Activated CD4-positive, alpha-beta T cell treated with anti-CD3 and anti-CD28 coated beads, Interleukin-2, Interleukin-4, amounts not matched to agents 100 ng/mL and 50 ng/mL, durations not matched to agents 16 hours and 8 hours (primary cell): ENCODE data around the gene BLMH.
A peak's percentile ranks its signal among the peaks of the same experiment; 100 is the strongest.

Experiments
- DNase-seq: peaks from one replicate; pipeline ENCODE4 v3.0.0-alpha.2; 2020; ENCODE audit warnings: low spot score

BLMH gene

DNA sequence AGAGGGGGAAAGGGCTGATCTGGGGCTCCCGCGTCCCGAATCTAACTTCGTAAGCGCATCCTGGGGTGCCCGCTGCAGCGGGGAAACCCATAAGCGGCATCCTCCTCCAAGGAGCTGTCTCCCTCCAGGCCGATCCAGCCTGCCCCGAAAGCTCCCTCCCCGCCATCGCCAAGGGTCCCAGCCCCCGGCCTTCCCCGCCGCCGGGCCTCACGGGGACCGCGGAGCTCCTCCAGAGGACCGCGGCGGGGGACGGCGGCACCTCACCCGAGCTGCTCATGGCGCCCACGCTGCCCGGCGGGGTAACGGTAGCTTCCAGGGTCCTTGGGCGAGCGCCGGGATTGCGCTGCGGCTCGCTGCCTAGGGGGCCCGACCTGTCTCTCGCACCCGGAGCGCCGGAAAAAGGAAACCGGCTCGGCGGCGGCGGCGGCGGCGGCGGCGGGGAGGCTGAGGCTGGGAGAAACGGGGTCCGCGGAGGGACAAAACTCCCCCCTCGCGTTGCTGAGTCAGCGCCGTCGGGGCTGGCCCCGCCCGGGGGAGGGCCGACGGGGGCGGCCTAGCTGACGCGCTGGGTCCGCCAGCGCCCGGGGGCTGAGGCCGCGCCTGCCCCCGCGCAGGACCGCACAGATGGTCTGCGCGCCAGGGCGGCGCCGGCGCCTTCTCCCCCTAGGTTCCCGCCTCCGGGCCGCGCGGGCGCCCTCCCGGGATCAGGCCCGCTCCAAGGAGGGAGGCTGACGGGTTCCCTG lies at the start of gene BLMH:
BLMH (minus strand) TSS at position 402 of the 743 bp plus-strand sequence; CDS start at position 277, 125 bp downstream.
- DNase-seq = peak; percentile 87

DNA sequence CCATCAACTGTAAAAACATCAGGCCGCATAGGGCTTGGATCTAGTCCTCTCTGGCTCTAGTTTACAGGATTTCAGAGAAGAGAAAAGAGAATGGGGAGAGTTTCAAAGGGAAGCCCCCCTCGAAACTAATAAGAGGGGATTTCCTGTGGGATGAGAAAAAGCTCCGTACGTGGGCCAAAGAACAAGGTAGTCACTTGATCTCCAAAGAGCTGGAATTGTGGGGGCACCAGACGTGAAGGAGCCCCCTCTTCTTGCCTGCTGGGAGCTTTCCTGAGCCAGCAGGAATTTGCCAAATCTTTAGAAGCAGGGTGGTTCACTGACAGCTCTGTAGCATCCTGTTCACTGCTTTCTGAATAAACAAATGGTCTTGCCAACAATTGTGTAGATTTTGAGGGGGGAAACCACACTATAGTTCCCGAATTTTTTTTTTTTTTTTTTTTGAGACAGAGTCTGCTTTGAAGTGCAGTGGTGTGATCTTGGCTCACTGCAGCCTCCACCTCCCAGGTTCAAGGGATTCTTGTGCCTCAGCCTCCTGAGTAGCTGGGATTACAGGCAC lies 49.1 kb upstream of the BLMH start:
- no peak for DNase-seq

GRCh38 chr17:30339086-30339485 lies 47.3 kb upstream of the BLMH start:
- DNase-seq = no peak

DNA sequence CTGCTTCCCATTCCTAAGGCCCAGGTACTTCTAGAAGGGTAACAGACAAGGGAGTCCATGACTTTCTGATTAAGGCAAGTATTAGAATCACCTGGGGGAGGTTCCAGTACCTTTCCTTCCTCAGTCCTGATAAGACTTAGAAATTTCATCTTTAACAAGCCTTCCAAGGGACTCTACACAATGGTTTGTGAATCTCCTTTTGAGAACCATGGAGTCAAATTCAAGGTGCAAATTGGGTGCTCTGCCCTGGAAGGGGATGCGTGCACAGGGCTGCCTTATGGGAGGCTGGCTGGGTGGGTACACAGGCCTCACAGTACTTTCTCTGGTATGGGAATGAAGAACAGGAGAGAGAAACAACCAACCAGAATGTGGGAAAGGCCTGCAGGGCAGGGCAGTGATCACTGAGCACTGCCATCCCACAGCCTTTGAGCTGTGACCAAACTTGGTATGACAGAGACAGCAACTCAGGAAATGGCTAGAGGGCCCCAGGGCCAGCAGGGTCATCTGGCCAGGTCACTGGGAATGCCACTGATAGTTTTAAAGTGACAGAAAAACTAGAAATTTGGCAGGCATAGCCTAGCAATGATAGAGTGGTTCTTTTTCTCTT lies 45.8 kb upstream of the BLMH start:
- DNase-seq = no peak

DNA sequence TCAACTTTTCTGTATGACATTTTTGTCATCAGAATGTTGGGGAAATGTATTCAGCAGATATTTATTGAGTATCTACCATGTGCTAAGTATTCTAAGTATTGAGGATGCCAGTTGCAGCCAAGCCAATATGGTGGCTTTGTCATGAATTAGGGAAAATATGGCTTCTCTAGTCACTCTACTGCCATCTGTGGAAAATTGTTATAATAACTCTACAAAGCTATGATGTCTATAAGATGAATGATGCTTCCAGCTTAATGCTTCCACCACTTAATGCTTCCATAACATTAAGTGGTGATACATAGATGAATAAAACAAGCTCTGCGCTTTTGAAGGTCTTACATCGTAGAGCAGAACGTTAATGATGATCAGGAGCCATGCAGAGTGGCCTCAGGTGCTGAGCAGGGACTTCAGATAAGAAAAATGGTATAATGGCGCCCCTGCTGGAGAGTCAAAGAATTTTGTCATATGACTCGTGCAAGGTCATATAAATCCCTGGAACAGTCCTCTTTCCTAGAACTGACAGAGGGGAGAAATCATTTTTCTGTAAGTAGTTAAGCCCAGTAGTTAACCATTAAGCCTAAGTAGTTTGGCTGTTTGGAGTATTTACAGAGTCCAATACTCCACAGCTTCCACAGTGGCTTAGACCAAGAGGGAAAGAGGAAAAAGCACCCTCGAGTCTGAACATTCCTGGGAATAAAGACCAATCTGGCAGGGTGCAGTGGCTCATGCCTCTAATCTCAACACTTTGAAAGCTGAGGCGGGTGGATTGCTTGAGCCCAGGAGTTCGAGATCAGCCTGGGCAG lies 44.8 kb upstream of the BLMH start:
- peak; percentile 75 for DNase-seq

DNA sequence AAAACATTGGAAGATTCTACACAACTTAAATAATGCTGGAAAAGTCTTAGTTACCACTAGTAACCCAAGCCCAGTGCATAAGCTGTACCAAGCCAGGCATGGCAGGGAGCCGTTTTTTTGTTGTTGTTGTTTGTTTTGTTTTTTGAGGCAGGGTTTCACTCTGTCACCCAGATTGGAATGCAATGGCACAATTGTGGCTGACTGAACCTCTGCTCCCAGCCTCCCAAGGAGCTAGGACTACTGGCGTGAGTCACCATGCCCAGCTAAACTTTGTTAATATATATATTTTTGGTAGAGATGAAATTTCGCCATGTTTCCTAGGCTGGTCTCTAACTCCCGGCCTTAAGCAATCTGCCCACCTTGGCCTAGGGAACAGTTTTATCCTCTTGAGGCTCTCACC lies 42.7 kb upstream of the BLMH start:
- DNase-seq = no peak

DNA sequence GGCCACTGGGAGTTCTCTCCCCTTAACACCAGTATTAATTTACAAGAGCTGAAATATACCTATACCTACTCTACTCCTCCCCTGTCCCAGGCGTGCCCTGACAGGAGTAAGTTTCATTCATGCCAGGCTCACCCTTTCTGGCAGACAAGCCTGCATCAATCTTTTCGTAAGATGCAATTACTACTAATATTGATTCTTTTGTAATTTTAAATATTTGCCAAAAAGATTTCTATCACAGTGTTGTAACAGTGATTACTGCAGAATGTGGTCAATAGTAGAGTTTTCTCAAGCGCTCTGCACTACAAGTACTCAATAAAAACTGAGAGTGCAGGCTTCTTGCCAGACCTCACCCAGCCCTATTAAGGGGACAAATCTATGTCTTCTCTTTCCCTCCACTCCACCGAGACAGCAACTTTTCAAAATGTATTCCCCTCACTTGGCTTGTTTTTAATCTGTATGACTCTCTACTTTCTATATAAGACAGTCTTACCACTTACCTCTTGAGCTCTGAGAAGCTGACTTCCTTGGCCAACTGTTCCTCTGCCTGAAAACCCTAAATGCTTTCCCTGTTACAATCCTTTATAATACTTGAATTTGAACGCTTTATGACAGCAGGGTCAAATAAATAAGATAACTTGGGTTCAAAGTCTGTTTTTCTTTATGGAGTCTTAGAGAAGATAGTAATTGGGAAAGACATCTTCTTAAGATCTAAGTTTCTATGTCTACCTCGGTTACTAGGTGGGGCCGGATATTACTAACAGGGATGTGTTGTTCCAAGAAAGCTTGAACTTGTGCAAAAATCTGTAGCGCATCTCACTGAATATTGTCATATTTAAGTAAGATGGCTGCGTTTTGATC lies 42.0 kb upstream of the BLMH start, which contains the start of gene TMIGD1:
TMIGD1 (minus strand) TSS at position 555 of the 858 bp plus-strand sequence. CDS start 1,924 bp downstream, outside the sequence.
- DNase-seq = no peak

GRCh38 chr17:30332057-30332542 lies 40.4 kb upstream of the BLMH start:
- DNase-seq = peak; percentile 85

GRCh38 chr17:30326809-30327208 lies 35.1 kb upstream of the BLMH start:
- no peak for DNase-seq

GRCh38 chr17:30324723-30325122 lies 33.0 kb upstream of the BLMH start:
- DNase-seq = no peak

DNA sequence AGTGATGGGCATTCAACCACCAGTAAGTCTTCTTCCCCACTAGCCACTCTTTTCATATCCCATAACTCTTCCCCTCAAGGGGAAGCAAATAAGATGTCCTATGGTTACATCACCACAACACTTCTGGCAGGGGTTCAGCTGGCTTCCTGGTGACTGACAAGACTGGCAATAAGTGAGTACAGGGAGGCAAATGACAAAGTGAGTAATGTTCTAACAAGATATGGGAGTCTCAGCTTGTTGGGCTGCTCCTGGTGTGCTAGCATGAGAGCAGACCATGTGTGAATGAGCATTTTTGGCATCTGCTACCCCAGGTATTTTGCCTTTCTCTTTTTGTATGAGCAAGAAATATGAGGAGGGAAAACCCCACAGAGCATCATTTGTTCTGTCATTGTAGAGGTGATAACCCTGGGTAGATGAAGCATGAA lies 32.2 kb upstream of the BLMH start:
- DNase-seq = peak; percentile 37

GRCh38 chr17:30323262-30323894 lies 31.6 kb upstream of the BLMH start:
- no peak for DNase-seq

- no peak for DNase-seq
Observed at GRCh38 chr17:30321314-30321713, 29.6 kb upstream of the BLMH start.

DNA sequence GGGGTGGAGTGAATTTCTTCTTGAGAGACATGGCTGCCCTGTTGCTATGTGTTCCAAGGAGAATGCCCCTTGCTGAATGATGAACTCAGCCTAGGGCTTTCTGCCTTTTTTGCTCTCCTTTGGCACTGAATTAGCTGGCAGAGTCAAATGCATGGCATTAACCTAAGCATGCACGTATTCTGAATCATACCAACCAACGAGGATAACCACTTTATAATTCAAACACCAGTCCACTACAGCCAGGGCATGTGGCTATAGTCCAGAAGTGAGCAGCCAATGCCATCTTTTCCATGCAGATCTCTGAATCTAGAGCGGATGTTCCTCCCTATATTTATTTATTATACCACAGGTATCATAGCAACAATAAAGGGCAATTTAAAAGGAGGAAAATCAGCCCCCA lies 26.4 kb upstream of the BLMH start:
- no peak for DNase-seq

GRCh38 chr17:30316736-30317135 lies 25.0 kb upstream of the BLMH start:
- no peak for DNase-seq

- no peak for DNase-seq
Observed at GRCh38 chr17:30315106-30315505, 23.4 kb upstream of the BLMH start.

- no peak for DNase-seq
Observed at GRCh38 chr17:30314474-30314873, 22.7 kb upstream of the BLMH start.

GRCh38 chr17:30312226-30312625 lies 20.5 kb upstream of the BLMH start:
- no peak for DNase-seq

- no peak for DNase-seq
Observed at GRCh38 chr17:30310562-30310961, 18.8 kb upstream of the BLMH start.

- no peak for DNase-seq
Observed at GRCh38 chr17:30309591-30309990, 17.8 kb upstream of the BLMH start.

GRCh38 chr17:30308406-30308805 lies 16.7 kb upstream of the BLMH start:
- DNase-seq = no peak
